Neural progenitor cell (in vitro differentiated cells): ENCODE data around the gene PAX1. TPM values are rescaled to one million over a fixed set of nuclear protein-coding genes. Genes with fewer than 3 reads are reported as not detected.

Source experiments
- DNase-seq: peaks from one replicate; pipeline ENCODE4 v3.0.0-alpha.2; 2016; ENCODE audit warnings: low spot score
- H2AFZ ChIP-seq: fragments of 200-600 bp; sonication (generic); replicated peaks from 2 replicates; pipeline ENCODE4 v1.6.1; 2016; ENCODE audit warnings: antibody characterized with exemption
- H3F3A ChIP-seq: fragments of 200-600 bp; sonication (generic); 2 replicates; pipeline ENCODE4 v1.6.1; 2016; ENCODE audit warnings: antibody characterized with exemption, low read depth
- H3K27ac ChIP-seq: fragments of 200-600 bp; sonication (generic); 2 replicates; pipeline ENCODE4 v1.5.1; 2016; ENCODE audit warnings: mild to moderate bottlenecking
- H3K27me3 ChIP-seq: fragments of 200-600 bp; sonication (generic); 2 replicates; pipeline ENCODE4 v1.6.1; 2016; ENCODE audit warnings: mild to moderate bottlenecking, moderate library complexity
- H3K36me3 ChIP-seq: fragments of 200-600 bp; sonication (generic); 2 replicates; pipeline ENCODE4 v1.5.1; 2016
- H3K4me1 ChIP-seq: fragments of 200-600 bp; sonication (generic); 2 replicates; pipeline ENCODE4 v1.6.1; 2016; ENCODE audit warnings: mixed run types
- H3K4me2 ChIP-seq: fragments of 200-600 bp; sonication (generic); 2 replicates; pipeline ENCODE4 v1.6.1; 2016
- H3K4me3 ChIP-seq: fragments of 200-600 bp; sonication (generic); 2 replicates; pipeline ENCODE4 v1.5.1; 2016
- H3K79me2 ChIP-seq: fragments of 200-600 bp; sonication (generic); 2 replicates; pipeline ENCODE4 v1.6.1; 2016; ENCODE audit warnings: low read depth
- H3K9ac ChIP-seq: fragments of 200-600 bp; sonication (generic); 2 replicates; pipeline ENCODE4 v1.6.1; 2016
- H3K9me3 ChIP-seq: fragments of 200-600 bp; sonication (generic); 2 replicates; pipeline ENCODE4 v1.5.1; 2016; ENCODE audit warnings: low read depth
- H4K20me1 ChIP-seq: fragments of 200-600 bp; sonication (generic); 2 replicates; pipeline ENCODE4 v1.6.1; 2016; ENCODE audit warnings: low read depth
- H3K27ac Mint-ChIP-seq: 3 replicates; pipeline ENCODE4 v1.8.0; 2021; ENCODE audit warnings: mixed read lengths
- H3K27me3 Mint-ChIP-seq: 2 replicates; pipeline ENCODE4 v1.8.0; 2022; ENCODE audit warnings: low read depth, mild to moderate bottlenecking, inconsistent platforms, moderate library complexity, mixed read lengths; ENCODE audit not compliant: insufficient read depth
- H3K36me3 Mint-ChIP-seq: 3 replicates; pipeline ENCODE4 v1.8.0; 2021; ENCODE audit warnings: mixed read lengths
- H3K4me1 Mint-ChIP-seq: 3 replicates; pipeline ENCODE4 v1.8.0; 2021; ENCODE audit warnings: mixed read lengths
- H3K4me3 Mint-ChIP-seq: 3 replicates; pipeline ENCODE4 v1.8.0; 2021; ENCODE audit warnings: mild to moderate bottlenecking, moderate library complexity, mixed read lengths
- H3K9me3 Mint-ChIP-seq: 3 replicates; pipeline ENCODE4 v1.8.0; 2020; ENCODE audit warnings: mixed read lengths
- EZH2 ChIP-seq: fragments of 200-600 bp; sonication (generic); IDR thresholded peaks from 2 replicates; pipeline ENCODE4 v1.6.1; 2017; ENCODE audit warnings: antibody characterized with exemption, mild to moderate bottlenecking, moderate library complexity
- EZH2phosphoT487 ChIP-seq: fragments of 200-600 bp; sonication (generic); IDR thresholded peaks from 2 replicates; pipeline ENCODE4 v1.6.1; 2017; ENCODE audit warnings: antibody characterized with exemption
- total RNA-seq: library from RNA; depleted of rRNA; stranded (reverse); fragments of >200 nt; gene quantifications from 2 replicates; pipeline ENCODE4 v1.2.3, GENCODE V29; 2015; ENCODE audit warnings: low replicate concordance
- TF ChIP-seq, protein P1 (sequence below): fragments of 200-600 bp; sonication (generic); IDR thresholded peaks from 2 replicates; pipeline ENCODE4 v1.5.1; 2017; ENCODE audit warnings: antibody characterized with exemption, mild to moderate bottlenecking

Gene PAX1
- total RNA-seq, 1 donor from 2014 or later = not detected

DNA sequence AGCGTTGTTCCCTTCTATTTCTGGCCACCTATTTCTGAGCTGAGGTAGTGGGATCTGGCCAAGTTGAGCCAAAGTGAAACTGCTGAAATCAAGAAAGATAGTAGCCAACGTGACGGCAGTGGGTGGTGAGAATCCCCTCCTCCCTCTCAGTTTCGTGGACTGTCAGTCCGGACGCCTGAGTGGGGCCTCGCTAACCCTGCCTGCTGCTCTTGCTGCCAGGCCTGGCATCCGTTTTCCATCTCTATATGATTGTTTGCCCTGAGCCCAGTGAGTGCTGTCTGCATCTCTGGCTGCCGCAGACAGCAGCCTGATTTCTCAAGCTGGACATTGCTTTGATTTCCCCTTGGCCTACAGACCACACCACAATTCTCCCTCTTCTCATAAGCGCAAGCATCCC, 23.5 kb upstream of the PAX1 start:
- no peaks in the 10 kb centered on the region for H4K20me1 ChIP-seq
- no peaks in the 10 kb centered on the region for H3K36me3 ChIP-seq
- H3K9me3 ChIP-seq = no peaks in the 10 kb centered on the region
- no peak overlapping the region for H3K4me2 ChIP-seq
- H3F3A ChIP-seq = no peaks in the 10 kb centered on the region
- DNase-seq = no peak
- H3K36me3 Mint-ChIP-seq = no peaks in the 10 kb centered on the region
- H3K4me3 Mint-ChIP-seq = no peak overlapping the region
- no peaks in the 10 kb centered on the region for H3K27me3 ChIP-seq
- H3K9me3 Mint-ChIP-seq = no peaks in the 10 kb centered on the region
- H3K9ac ChIP-seq = no peak overlapping the region
- H3K4me3 ChIP-seq = no peak overlapping the region
- H3K4me1 ChIP-seq = no peaks in the 10 kb centered on the region
- H3K27ac ChIP-seq = no peak overlapping the region
- TF ChIP-seq EZH2 = no peak
- TF ChIP-seq, protein P1, sequence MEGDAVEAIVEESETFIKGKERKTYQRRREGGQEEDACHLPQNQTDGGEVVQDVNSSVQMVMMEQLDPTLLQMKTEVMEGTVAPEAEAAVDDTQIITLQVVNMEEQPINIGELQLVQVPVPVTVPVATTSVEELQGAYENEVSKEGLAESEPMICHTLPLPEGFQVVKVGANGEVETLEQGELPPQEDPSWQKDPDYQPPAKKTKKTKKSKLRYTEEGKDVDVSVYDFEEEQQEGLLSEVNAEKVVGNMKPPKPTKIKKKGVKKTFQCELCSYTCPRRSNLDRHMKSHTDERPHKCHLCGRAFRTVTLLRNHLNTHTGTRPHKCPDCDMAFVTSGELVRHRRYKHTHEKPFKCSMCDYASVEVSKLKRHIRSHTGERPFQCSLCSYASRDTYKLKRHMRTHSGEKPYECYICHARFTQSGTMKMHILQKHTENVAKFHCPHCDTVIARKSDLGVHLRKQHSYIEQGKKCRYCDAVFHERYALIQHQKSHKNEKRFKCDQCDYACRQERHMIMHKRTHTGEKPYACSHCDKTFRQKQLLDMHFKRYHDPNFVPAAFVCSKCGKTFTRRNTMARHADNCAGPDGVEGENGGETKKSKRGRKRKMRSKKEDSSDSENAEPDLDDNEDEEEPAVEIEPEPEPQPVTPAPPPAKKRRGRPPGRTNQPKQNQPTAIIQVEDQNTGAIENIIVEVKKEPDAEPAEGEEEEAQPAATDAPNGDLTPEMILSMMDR = no peak
- no peak for TF ChIP-seq EZH2phosphoT487
- no peak overlapping the region for H2AFZ ChIP-seq
- H3K79me2 ChIP-seq = no peaks in the 10 kb centered on the region
- no peaks in the 10 kb centered on the region for H3K4me1 Mint-ChIP-seq
- H3K27me3 Mint-ChIP-seq = no peaks in the 10 kb centered on the region
- H3K27ac Mint-ChIP-seq = no peak overlapping the region

GRCh38 chr20:21682521-21682954, 22.9 kb upstream of the PAX1 start:
- H3K4me1 Mint-ChIP-seq = no peaks in the 10 kb centered on the region
- H3K4me3 ChIP-seq = no peak overlapping the region
- H3K4me3 Mint-ChIP-seq = no peak overlapping the region
- no peaks in the 10 kb centered on the region for H3K36me3 ChIP-seq
- H3K27me3 ChIP-seq = no peaks in the 10 kb centered on the region
- H4K20me1 ChIP-seq = no peaks in the 10 kb centered on the region
- no peak overlapping the region for H3K9ac ChIP-seq
- H3F3A ChIP-seq = no peaks in the 10 kb centered on the region
- no peak overlapping the region for H3K27ac ChIP-seq
- H3K36me3 Mint-ChIP-seq = no peaks in the 10 kb centered on the region
- no peak overlapping the region for H3K27ac Mint-ChIP-seq
- no peak overlapping the region for H2AFZ ChIP-seq
- no peaks in the 10 kb centered on the region for H3K4me1 ChIP-seq
- no peak overlapping the region for H3K4me2 ChIP-seq
- H3K9me3 Mint-ChIP-seq = no peaks in the 10 kb centered on the region
- TF ChIP-seq, protein P1 = no peak
- TF ChIP-seq EZH2phosphoT487 (no peak), EZH2 (no peak)
- H3K79me2 ChIP-seq = no peaks in the 10 kb centered on the region
- no peak for DNase-seq
- H3K9me3 ChIP-seq = no peaks in the 10 kb centered on the region
- no peaks in the 10 kb centered on the region for H3K27me3 Mint-ChIP-seq

GRCh38 chr20:21684671-21685070, 20.8 kb upstream of the PAX1 start:
- Histone ChIP-seq H3K36me3 (no peaks in the 10 kb centered on the region), H3K4me1 (no peaks in the 10 kb centered on the region), H3K4me3 (no peak overlapping the region), H3K79me2 (no peaks in the 10 kb centered on the region), H3F3A (no peaks in the 10 kb centered on the region), H3K27me3 (peaks cover 18% of the 10 kb centered on the region), H3K9me3 (no peaks in the 10 kb centered on the region), H2AFZ (no peak overlapping the region), H3K27ac (no peak overlapping the region), H3K9ac (no peak overlapping the region), H4K20me1 (no peaks in the 10 kb centered on the region), H3K4me2 (no peak overlapping the region)
- TF ChIP-seq, protein P1 = peak; percentile 43
- TF ChIP-seq EZH2phosphoT487 = no peak
- DNase-seq = no peak
- no peak overlapping the region for H3K27ac Mint-ChIP-seq
- no peaks in the 10 kb centered on the region for H3K4me1 Mint-ChIP-seq
- no peaks in the 10 kb centered on the region for H3K9me3 Mint-ChIP-seq
- no peaks in the 10 kb centered on the region for H3K36me3 Mint-ChIP-seq
- no peak overlapping the region for H3K4me3 Mint-ChIP-seq
- H3K27me3 Mint-ChIP-seq = peaks cover 4% of the 10 kb centered on the region
